ENCODE measurements around the gene CTNNA3.
"Not testable (repeated sequence)": the region's sequence is repeated elsewhere in the genome, so short reads cannot be mapped to it uniquely, and the experiment has no call there.

- TF ChIP-seq ZNF37A (tag by site-specific recombination; IDR thresholded peaks at IDR 0.05); ZNF23 (tag by site-specific recombination; IDR thresholded peaks at IDR 0.05; ENCODE audit: borderline replicate concordance); ZBTB7A (tag by site-specific recombination; IDR thresholded peaks at IDR 0.05; ENCODE audit: low read depth); ZNF324 (tag by site-specific recombination; IDR thresholded peaks at IDR 0.05); REPIN1 (tag by site-specific recombination; IDR thresholded peaks at IDR 0.05; ENCODE audit: low read depth); KLF7 (tag by site-specific recombination; IDR thresholded peaks at IDR 0.05; ENCODE audit: borderline replicate concordance); ZNF423 (tag by site-specific recombination; IDR thresholded peaks at IDR 0.05): not testable (repeated sequence)
- TF ChIP-seq, protein P1, sequence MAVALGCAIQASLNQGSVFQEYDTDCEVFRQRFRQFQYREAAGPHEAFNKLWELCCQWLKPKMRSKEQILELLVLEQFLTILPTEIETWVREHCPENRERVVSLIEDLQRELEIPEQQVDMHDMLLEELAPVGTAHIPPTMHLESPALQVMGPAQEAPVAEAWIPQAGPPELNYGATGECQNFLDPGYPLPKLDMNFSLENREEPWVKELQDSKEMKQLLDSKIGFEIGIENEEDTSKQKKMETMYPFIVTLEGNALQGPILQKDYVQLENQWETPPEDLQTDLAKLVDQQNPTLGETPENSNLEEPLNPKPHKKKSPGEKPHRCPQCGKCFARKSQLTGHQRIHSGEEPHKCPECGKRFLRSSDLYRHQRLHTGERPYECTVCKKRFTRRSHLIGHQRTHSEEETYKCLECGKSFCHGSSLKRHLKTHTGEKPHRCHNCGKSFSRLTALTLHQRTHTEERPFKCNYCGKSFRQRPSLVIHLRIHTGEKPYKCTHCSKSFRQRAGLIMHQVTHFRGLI (tag by site-specific recombination; IDR thresholded peaks at IDR 0.05) = not testable (repeated sequence)
- TF ChIP-seq, protein P2, sequence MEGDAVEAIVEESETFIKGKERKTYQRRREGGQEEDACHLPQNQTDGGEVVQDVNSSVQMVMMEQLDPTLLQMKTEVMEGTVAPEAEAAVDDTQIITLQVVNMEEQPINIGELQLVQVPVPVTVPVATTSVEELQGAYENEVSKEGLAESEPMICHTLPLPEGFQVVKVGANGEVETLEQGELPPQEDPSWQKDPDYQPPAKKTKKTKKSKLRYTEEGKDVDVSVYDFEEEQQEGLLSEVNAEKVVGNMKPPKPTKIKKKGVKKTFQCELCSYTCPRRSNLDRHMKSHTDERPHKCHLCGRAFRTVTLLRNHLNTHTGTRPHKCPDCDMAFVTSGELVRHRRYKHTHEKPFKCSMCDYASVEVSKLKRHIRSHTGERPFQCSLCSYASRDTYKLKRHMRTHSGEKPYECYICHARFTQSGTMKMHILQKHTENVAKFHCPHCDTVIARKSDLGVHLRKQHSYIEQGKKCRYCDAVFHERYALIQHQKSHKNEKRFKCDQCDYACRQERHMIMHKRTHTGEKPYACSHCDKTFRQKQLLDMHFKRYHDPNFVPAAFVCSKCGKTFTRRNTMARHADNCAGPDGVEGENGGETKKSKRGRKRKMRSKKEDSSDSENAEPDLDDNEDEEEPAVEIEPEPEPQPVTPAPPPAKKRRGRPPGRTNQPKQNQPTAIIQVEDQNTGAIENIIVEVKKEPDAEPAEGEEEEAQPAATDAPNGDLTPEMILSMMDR (tag by site-specific recombination; IDR thresholded peaks at IDR 0.05) = not testable (repeated sequence)
Observed at GRCh38 chr10:67691861-67692260, 4.1 kb downstream of the CTNNA3 start.
